Erythroblast (primary cell): ENCODE measurements around the gene PODN.

ENCODE experiments used
- GATA1 ChIP-seq: IDR thresholded peaks from 2 replicates; pipeline ENCODE4 v1.6.1; 2011; ENCODE audit warnings: low read depth, mild to moderate bottlenecking, control low read depth, low read length, moderate library complexity
- POLR2A ChIP-seq: IDR thresholded peaks from 2 replicates; pipeline ENCODE4 v1.6.1; 2011; ENCODE audit warnings: mild to moderate bottlenecking, low read length

DNA sequence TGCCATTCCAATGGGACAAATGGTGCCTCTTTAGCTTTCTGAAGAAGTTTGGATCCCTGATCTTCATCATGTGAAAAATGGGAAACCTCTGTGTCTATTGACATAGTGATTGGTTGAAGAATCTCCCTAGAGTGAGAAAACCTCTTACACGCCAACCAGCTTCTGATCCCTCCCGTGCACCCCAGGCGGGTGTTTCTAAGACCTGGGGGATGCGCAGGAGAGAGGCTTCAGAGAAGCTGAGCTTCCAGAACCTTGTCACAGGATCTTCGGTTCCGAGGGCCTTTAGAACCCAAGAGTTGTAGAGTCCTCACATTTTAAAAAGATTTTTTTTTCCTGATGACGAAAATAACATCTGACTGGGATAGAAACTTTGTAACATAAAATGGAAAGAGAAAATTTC is 11.3 kb downstream of the PODN start:
- TF ChIP-seq POLR2A (no peak), GATA1 (no peak)
